GM19328 (cell line): ENCODE results near the gene ANLN.

ENCODE experiments used
- ATAC-seq: cut with Tn5 transposase; IDR thresholded peaks from one replicate; pipeline ENCODE4 v1.9.1; 2021; ENCODE audit warnings: mild to moderate bottlenecking, moderate library complexity; ENCODE audit not compliant: unreplicated experiment

ANLN gene

DNA sequence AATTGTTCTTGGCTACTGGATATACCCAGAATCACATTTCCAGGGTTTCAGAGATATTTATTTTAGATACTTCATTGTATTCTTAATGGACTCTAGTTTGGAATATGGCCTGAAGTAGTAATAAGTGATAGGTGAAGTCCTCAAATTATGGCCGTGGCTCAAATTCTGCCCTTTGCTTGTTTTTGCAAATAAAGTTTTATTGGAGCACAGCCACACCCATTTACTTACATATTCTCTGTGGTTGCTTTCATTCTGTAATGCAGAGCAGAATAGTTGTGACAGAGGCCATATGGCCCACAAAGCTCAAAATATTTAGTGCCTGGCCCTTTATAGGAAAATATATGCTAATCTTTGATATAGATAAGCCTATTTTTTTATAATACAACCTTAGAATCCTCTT, 19.5 kb downstream of the ANLN start:
- no peak for ATAC-seq

DNA sequence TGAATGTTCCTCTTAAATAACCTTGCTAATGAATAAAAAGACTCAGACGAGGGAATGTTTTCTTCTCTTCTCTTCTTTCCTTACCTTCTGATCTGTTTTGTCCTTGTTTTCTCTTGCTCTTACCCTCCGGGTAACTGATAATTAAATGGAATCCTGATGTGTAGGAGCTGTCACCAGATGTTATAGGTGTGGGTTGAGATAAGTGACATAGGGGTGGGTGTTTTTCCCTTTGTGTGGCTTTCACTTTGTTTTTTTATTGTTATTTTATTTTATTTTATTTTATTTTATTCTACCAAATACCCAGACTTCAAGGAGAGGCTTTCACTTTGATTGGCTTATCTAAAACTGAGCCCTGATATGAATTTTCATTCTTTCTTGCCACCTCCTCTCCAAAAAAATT, 25.5 kb downstream of the ANLN start:
- ATAC-seq = no peak

DNA sequence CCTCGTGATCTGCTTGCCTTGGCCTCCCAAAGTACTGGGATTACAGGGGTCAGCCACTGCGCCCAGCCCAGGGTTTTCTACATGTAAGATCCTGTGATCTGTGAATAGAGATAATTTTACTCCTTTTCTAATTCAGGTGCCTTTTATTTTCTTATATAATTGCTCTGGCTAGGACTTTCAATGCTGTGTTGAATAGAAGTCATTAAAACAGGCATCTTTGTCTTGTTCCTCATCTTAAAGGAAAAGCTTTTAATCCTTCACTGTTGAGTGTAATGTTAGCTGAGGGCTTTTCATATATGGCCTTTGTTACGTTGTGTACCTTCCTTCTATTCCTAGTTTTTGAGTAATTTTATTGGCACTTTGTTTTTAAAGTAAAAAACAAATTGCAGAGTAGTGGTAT, 26.6 kb downstream of the ANLN start:
- no peak for ATAC-seq

DNA sequence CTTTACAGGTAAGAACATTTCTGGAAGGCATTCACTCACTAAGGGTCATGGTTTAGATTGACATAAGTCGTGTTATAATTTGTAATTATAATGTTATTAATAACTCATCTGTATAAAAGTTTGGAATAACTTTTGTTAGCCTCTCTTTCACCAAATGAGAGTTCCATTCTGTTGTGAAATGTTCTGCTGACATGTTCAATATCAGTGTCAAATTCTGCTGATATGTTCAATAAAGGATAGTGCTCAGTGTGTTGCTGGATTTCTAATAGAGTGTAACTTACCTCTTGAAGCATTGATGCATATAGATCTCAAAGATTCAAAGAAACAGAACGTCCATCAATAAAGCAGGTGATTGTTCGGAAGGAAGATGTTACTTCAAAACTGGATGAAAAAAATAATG, 30.6 kb downstream of the ANLN start:
- ATAC-seq = no peak

DNA sequence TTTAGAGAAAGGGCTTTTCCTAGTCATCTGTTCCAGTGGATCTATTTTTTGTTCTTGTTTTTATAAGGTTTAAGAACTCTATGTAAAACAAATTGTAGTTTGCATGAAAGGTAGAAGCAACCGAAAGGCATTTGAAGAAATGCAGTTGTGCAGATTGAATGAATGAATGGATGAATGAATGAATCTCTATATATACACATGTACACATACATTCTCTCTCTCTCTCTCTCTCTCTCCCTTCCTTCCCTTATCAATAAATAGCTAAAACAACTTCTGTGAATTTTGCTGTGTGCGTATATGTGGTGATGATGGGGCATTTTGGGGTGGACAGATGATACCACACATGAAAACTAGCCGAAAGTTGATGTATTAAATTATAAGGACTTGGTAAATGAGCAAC, 32.4 kb downstream of the ANLN start:
- no peak for ATAC-seq

DNA sequence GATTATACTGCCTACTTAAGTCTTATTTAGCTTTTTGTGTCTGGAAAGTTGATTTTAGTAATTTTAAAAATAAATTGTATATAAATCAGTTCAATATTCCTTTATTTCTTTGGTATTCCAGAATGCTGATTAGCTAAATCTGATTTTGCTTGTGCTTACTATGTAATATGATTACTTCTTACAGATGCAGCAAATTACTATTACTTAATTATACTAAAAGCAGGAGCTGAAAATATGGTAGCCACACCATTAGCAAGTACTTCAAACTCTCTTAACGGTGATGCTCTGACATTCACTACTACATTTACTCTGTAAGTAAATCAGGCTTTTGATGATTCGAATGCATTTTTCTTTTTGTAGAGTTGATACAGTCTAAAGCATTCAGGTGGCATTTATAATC, 34.0 kb downstream of the ANLN start:
- no peak for ATAC-seq

DNA sequence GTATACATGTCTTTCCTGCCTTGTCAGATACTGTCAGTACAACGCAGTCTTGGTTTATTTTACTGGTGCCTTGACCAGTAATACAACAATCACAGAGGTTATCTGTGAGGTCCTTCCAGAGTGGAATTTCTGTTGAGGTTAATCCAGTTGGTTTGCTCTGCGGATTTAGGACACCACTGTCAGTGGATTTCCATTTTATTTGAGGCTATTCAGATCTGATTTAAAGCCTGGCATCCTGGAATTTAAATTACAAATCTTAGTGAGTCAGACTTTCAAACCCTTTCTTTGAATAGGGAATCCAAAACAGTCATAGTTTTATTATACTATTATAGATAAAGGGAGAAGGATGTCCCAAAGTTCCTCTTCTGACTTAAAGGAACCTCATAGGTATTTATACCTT, 40.5 kb downstream of the ANLN start:
- no peak for ATAC-seq

DNA sequence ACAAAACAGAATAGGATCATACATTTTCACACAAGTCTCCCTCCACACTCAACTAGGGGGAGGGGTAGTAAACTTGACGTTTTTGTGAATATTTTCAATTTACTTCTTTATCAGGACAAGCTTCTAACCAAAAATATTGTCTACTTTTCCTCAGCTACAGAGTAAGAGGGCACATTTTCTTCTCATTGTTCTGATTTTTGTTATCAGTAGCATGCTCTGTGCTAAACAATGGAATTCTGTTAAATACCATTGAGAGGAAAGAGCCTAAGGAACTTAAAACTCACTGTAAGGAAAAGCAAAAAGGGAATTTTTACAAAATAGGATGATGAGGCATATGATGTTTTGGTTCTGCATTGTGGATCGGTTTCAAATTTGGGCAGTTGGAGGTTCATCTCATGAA, 41.2 kb downstream of the ANLN start:
- no peak for ATAC-seq

DNA sequence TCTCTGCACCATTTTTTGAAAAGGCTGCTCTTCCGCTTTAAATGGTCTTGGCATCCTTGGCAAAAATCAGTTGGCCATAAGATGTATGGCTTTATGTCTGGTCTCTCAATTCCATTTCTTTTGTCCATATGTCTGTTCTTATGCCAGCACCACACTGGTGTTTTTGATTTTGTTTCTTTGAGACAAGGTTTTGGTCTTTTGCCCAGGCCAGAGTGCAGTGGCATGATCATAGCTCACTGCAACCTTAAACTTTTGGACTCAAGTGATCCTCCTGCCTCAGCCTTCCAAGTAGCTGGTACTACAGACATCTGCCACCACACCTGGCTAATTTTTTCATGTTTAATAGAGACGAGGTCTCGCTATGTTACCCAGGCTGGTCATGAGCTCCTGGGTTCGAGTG, 48.5 kb downstream of the ANLN start:
- ATAC-seq = no peak

DNA sequence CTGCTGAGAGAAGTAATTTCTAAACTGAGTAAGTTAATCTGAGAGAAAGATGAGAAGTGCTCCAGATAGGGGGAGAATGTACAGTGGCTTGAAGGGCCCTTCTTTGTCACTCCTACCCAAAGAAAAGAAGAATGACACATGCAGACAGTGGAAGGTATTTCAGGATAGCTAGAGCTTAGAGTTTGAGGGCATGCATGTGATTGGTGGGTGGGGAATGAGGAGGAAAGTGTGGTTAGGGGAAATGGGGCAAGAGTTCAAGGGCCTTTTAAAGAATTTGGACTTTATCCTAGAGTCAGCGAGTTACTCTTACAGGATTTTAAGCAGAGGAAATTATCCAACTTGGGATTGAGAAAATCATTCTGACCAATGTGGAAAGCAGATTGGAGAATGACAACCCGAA, 50.0 kb downstream of the ANLN start:
- no peak for ATAC-seq

DNA sequence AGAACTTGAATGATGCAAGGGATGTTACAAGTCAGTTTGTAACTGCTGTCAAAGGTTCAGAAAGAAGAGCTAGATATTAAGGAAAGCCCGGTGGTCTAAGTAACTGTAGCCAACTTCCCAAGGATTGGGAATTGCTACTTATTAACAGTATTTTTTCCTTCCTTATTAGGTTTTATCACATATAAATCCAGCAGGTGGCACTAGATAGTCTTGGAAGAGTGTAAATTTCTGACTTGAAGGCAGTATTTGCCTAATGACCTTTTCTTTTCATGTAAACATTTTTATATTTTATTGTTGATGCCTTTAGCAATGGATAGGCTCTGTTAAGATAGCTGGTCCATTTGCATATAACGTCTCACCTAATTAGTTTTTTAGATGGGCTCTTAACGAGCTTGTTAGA, 51.2 kb downstream of the ANLN start:
- no peak for ATAC-seq

DNA sequence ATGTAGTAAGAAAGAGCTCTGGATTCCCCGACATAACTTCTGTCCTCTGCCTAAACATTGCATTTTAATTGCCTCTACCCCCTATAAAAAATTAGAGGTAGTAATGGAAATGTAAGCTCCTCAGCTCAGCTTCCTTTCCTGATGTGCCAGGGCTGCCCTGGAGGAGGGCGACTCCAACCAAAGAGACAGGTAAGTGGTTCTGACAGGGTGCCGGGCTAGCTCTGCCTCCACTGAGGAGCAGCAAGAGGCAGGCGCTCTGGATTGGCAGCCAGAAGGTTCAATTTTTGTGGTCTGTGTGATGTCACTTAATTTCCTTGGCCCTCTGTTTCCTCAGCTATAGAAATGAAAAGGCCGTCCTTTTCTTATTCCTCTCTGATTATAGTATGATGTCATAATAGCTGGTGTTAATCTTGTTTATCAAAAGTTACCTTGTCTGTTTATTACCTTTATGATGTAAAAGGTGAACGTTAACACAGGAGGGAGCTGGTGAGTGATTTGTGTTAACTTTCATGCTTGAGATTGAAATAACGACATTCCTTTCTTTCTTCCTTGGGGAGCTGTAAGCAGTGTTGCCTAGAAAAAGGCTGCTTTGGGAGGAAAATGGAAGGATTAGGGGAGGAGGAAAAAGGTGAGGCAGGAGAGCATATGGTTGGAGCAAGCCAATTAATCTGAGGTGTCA, 51.8 kb downstream of the ANLN start:
- ATAC-seq = no peak

DNA sequence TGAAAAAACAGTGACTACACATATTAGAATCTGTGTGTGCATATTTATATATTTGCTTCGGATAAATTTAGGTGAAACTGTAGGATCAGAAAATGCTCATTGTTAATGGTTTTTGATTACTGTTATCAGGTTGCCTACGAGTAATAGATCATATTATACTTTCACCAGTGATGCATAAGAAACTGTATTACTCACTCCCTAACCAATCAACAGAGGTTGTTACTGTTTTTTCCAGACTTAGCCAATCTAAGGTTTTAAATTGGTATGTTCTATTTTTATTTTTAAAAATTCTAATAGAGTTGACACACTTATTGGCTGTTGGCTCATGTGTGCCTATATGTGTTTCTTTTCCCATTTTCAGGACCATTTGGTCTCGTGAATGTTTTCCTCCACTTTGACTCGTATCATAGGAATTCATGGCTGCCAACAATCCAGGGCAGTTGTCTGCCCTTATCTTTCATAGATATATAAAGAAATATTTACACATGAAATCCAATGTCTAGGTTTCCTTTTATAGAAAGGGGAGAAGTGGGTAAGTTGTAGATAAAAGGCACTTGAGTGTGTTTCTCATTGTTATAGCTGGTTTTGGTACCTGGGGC, 59.2 kb downstream of the ANLN start:
- no peak for ATAC-seq

DNA sequence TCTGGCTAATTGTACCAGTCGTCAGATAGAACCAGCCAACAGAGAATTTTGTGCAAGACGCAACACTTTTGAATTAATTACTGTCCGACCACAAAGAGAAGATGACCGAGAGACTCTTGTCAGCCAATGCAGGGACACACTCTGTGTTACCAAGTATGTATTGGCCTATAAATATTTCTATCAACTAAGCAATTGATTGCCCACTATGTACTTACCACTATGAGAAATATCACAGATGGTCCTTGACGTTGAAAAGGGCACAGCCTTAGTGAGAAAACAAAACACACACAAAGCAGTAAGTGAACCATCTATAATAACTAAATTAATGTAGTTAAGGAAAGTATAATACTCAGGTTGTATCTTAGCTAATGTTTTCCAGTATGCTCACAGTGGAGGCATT, 60.0 kb downstream of the ANLN start:
- ATAC-seq = no peak

DNA sequence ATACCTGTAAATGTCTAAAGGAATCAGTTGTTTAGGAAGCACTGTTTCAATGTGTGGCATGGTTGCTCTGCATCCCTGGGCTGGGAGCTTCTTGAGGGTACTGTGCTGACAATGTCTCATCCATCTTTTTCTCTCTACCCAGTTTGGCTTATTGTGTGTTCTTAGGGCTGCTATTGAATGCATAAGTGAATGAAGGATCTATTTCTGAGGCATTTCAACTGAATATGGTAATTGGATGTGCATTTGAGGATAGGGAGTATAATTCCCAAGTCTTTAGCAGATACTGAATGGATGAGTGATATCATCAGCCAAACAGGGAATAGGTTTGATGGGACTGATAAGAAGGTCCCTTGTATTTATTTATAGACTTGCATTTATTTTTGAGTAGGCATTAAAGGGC, 64.1 kb downstream of the ANLN start:
- no peak for ATAC-seq

DNA sequence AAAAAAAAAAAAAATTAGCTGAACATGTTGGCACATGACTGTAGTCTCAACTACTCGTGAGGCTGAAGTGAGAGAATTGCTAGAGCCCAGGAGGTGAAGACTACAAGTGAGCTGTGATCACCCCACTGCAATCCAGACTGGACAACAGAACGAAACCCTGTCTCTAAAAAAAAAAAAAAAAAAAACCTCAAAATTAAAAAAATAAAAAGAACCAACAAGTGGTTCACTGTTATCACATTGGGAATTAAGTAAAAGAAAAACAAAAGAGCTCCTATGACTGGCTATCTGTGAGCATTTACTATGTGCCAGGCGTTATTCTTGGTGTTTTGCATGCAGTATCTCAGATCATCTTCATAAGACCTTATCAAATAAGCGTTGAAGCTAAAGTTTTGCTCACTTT, 66.0 kb downstream of the ANLN start:
- no peak for ATAC-seq

DNA sequence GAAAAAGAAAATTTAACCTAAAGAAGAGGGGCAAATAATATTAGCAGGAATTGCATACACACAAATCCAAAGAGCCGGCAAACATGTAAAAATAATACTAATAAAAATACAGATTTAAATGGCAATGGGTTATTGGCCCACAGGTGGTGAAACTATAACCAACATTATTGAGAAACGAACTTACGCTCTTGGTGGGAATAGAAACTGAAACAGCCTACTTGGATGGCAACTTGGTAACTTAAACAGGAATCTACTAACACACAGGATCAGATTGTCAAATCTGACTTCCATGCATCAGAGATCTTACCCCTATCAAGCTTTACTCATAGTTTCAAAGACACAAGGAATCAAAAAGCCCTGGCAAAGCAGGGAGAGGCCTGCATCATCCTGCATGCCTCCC, 66.5 kb downstream of the ANLN start:
- ATAC-seq = no peak

DNA sequence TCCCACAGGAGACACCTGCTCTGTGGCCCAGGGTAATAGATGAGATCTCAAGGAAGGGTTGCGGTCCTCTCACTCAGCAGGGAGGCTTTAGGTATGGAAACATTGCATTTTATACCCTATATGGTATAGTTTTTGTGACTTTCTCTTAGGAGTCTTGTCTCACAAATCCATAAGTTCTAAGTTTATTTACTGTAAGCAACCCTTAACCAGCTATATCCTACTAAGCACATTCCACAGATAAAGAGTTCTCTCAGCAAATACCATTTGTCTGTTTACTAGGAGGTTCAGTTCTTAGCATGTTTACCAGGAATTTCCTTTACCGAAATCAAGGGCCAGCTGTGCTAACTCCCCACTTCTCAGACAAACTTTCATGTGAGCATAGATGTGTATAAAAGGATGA, 66.9 kb downstream of the ANLN start:
- ATAC-seq = no peak

DNA sequence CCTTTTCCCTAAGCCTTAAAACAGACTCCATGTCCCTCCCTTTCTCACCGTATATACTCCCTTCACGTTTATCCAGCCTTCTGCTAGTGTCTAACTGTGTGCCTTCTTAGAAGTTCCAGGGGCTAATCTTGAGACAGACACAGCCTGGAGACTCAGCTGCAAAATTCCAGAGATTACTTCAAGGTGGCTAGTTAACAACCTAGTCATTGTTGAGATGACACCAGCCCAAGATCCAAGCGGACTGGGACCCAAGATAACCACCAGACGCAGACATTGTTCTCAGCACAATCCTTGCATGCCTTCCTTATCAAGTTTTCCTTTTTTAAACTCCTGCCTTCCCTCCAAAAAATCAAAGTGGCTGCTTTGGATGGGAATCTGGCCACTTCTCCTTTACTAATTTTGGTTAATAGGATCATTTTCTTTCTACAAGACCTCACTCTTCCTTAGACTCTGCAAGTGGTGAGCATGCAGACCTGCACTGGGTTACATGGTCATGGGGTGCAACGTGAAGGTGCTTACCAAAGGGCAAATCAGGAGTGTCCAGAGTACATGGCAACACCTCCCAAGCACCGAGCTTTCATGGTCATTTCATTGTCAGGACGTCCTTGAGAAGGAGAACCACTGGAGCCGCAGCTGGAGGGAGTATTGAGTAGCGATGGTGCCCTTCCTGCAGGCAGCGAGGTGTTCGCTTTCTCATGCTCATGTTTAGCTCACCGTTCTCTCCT, 69.7 kb downstream of the ANLN start:
- ATAC-seq = no peak

DNA sequence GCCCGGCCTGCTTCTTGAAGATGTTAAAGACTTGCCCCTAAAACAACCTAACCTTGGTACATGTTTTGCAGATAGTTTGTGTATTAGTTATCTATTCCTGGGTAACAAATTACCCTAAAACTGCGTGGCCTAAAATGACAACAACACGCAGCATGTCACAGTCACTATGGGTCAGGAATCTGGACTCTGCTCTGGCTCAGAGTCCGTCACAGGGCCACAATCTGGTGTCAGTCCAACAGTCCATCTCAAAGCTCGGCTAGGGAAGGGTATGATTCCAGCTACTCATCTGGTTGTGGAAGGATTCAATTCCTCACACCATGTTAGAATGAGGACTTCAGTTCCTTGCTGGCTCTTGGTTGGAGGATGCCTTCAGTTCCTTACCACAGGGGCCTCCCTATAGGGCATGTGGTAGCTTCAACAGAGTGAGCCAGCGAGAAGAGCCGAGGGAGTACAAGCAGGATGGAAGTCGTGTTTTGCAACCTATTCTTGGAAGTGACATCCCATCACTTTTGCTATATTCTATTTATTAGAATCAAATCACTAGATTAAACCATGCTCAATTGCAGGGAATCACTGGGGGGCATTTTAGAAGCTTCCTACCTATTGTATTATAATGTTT, 71.3 kb downstream of the ANLN start:
- ATAC-seq = no peak

DNA sequence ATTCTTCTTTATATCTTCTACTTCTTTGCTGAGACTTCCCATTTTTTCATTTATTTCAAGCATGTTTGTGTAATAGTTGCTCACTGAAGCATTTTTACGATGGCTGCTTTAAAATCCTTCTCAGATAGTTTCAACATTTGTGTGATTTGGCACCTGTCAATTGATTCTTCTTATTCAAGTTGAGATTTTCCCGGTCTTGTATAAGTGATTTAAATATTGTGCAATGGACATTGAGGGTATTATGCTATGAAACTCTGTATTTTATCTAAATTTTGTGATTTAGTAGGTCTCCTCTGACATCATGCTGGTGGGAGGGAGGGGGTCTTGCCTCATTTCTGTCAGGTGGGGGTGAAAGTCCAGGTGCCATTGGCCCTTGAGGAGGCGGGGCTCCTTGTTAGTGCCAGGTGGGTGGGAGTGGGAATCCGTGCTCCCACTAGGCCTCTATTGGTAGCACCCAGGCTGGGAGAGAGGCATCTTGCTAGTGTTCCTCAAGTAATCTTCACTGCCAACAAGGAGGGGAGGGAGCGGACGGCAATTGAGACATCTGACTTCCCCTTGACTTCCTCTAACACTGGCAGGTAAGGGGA, 73.0 kb downstream of the ANLN start:
- ATAC-seq = no peak

DNA sequence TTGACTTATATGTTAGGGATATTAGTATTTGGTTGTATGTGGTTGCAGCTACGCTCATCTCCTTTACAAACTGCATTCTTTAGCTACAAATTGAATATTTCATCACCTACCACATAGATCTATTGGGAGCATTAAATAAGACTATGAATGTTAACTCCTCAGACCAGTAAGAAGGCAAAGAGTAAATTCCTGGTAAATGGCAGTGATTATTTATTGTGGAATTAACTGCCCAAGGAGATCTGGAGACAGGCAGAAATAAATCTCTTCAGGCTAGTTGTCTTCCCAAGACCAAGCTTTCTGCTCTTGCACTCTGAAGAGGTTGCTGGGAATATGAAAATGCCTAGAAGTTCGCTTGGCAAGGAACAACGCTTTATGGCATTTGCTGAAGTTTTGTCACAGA, 74.6 kb downstream of the ANLN start:
- no peak for ATAC-seq
